OCI-LY7 (cell line): Measurements from ENCODE around the gene SLC27A5.

Experiments used
- EZH2phosphoT487 ChIP-seq: fragments of 200-600 bp; sonication (generic); IDR thresholded peaks from 2 replicates; pipeline ENCODE4 v1.6.1; 2018; ENCODE audit warnings: low read depth, borderline replicate concordance, mild to moderate bottlenecking, mixed run types, antibody characterized with exemption, low read length, moderate library complexity, mixed read lengths
- TF ChIP-seq, protein P1 (sequence below): fragments of 200-600 bp; sonication (generic); conservative IDR thresholded peaks from 2 replicates; pipeline ENCODE4 v1.5.1; 2014; ENCODE audit warnings: mild to moderate bottlenecking, antibody characterized with exemption, low read length, moderate library complexity, mixed read lengths

DNA sequence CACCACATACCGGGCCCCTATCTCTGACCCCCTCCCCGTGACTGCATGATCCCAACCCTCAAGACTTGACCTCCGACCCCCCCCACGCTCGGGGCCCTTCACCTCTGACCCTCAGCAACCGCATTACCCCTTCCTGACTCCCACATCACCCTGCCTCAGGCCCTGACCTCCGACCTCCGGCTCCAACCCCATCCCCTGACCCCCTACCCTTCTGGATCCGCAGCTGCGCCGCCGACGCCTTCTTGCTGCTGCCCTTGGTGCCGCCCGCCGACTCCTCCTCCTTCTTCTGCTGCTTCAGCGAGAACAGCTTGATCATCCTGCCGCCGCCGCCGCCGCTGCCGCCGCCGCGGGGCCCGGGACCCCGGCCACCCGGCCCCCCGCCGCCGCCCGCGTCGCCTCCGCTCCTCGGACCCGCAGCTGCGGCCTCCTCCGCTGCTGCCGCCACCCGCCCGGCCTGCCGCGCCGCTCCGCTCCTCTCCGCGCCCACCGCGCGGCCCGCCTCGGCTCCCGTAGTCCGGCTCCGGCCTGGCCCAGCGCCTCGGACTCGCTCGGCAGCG, 46.4 kb upstream of the SLC27A5 start, which contains the start of gene UBE2M:
- TF ChIP-seq, protein P1, sequence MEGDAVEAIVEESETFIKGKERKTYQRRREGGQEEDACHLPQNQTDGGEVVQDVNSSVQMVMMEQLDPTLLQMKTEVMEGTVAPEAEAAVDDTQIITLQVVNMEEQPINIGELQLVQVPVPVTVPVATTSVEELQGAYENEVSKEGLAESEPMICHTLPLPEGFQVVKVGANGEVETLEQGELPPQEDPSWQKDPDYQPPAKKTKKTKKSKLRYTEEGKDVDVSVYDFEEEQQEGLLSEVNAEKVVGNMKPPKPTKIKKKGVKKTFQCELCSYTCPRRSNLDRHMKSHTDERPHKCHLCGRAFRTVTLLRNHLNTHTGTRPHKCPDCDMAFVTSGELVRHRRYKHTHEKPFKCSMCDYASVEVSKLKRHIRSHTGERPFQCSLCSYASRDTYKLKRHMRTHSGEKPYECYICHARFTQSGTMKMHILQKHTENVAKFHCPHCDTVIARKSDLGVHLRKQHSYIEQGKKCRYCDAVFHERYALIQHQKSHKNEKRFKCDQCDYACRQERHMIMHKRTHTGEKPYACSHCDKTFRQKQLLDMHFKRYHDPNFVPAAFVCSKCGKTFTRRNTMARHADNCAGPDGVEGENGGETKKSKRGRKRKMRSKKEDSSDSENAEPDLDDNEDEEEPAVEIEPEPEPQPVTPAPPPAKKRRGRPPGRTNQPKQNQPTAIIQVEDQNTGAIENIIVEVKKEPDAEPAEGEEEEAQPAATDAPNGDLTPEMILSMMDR: no peak
- TF ChIP-seq EZH2phosphoT487: no peak
